Measurements from ENCODE around the gene AHRR. TPM values are rescaled to one million over a fixed set of nuclear protein-coding genes. Genes with fewer than 3 reads are reported as not detected.

The AHRR gene
- total RNA-seq, 1 donor from 2014 or later, result 0.29 TPM

- no peak for TF ChIP-seq CTCF (conservative IDR thresholded peaks at IDR 0.05; ENCODE audit: low read depth, low read length)
- no peak overlapping the region for H3K4me3 ChIP-seq (ENCODE audit: low read depth, low read length)
- DNase-seq (ENCODE audit: low read depth), result no peak
Measured at GRCh38 chr5:459562-460272, 138.2 kb downstream of the AHRR start.

- no peak overlapping the region for H3K4me3 ChIP-seq (ENCODE audit: low read depth, low read length)
- no peak for DNase-seq (ENCODE audit: low read depth)
- no peak for TF ChIP-seq CTCF (conservative IDR thresholded peaks at IDR 0.05; ENCODE audit: low read depth, low read length)
Measured at GRCh38 chr5:460273-460625, 138.7 kb downstream of the AHRR start.

DNA sequence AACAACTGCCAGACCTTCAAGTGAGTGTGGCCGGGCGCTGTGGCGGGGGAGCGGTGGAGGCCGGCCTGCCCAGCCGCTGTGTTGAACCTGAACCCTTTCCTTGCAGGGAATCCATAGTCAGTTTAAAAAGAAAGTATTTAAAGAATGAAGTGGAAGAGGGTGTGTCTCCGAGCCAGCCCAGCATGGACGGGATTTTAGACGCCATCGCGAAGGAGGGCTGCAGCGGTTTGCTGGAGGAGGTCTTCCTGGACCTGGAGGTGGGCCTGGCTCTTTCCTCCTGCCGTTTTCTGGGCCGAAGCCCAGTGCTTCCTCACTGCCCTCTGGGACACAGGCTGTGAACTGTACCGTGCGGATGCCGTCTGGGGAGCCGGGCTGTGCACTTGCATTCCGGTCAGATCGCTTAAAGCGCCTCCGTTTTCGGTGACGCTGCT, 140.6 kb downstream of the AHRR start:
- no peak for DNase-seq (ENCODE audit: low read depth)
- no peak for TF ChIP-seq CTCF (conservative IDR thresholded peaks at IDR 0.05; ENCODE audit: low read depth, low read length)

GRCh38 chr5:463301-463700, 141.8 kb downstream of the AHRR start:
- no peak for TF ChIP-seq CTCF (conservative IDR thresholded peaks at IDR 0.05; ENCODE audit: low read depth, low read length)
- no peak for DNase-seq (ENCODE audit: low read depth)

More for the DNA sequence above, 140.6 kb downstream of the AHRR start:
- H3K4me3 ChIP-seq (ENCODE audit: low read depth, low read length), result no peak overlapping the region

GRCh38 chr5:463952-464351, 142.4 kb downstream of the AHRR start:
- H3K4me3 ChIP-seq (ENCODE audit: low read depth, low read length), result no peak overlapping the region
- no peak for DNase-seq (ENCODE audit: low read depth)
- no peak for TF ChIP-seq CTCF (conservative IDR thresholded peaks at IDR 0.05; ENCODE audit: low read depth, low read length)

More at GRCh38 chr5:463301-463700, 141.8 kb downstream of the AHRR start:
- H3K4me3 ChIP-seq (ENCODE audit: low read depth, low read length), result no peak overlapping the region

- DNase-seq (ENCODE audit: low read depth), result no peak
- TF ChIP-seq CTCF (conservative IDR thresholded peaks at IDR 0.05; ENCODE audit: low read depth, low read length), result no peak
- H3K4me3 ChIP-seq (ENCODE audit: low read depth, low read length), result no peak overlapping the region
Measured at GRCh38 chr5:464446-464842, 142.9 kb downstream of the AHRR start.

All from epithelial cell of proximal tubule (primary cell).